Esophagus squamous epithelium (tissue), 5 donors: Measurements from ENCODE around the gene S100A7. TPM values are rescaled to one million over a fixed set of nuclear protein-coding genes. Genes with fewer than 3 reads are reported as not detected.

Experiments used
- DNase-seq: peaks from one replicate; lab custom pipeline; 2025; lab: John Stamatoyannopoulos, UW
- H3K27ac ChIP-seq, 4 donors: fragments of 200-600 bp; sonication (generic); one replicate each; pipeline ENCODE4 v1.5.1; 2016 to 2019; ENCODE audit warnings: mild to moderate bottlenecking in 1 of 4
- H3K27me3 ChIP-seq, 4 donors: fragments of 200-600 bp; sonication (generic); 1 replicate in 3 of 4; 2 replicates in 1 of 4; pipeline versions ENCODE4 v1.5.1 to v1.6.0; 2017 to 2021; ENCODE audit warnings: antibody characterized with exemption in 1 of 4
- H3K36me3 ChIP-seq, 3 donors: fragments of 200-600 bp; sonication (generic); one replicate each; pipeline ENCODE4 v1.5.1; 2016 to 2019
- H3K4me1 ChIP-seq, 3 donors: fragments of 200-600 bp; sonication (generic); one replicate each; pipeline ENCODE4 v1.5.1; 2017 to 2019
- H3K4me3 ChIP-seq, 4 donors: fragments of 200-600 bp; sonication (generic); 1 replicate in 3 of 4; 2 replicates in 1 of 4; pipeline ENCODE4 v1.5.1; 2016 to 2019; ENCODE audit warnings: mild to moderate bottlenecking in 2 of 4, moderate library complexity in 1 of 4
- H3K9me3 ChIP-seq, 3 donors: fragments of 200-600 bp; sonication (generic); one replicate each; pipeline ENCODE4 v1.5.1; 2016 to 2019
- CTCF ChIP-seq, 6 experiments: fragments of 450-650 bp in 4 of 6; fragments of 200-600 bp in 2 of 6; sonication (generic) in 2 of 6; IDR thresholded peaks; one replicate each; pipeline ENCODE4 v1.5.1; 2016 to 2019; ENCODE audit warnings: antibody characterized with exemption in 6 of 6, mild to moderate bottlenecking in 4 of 6, moderate library complexity in 4 of 6
- POLR2A ChIP-seq, 4 donors: fragments of 450-650 bp; IDR thresholded peaks; one replicate each; pipeline ENCODE4 v1.6.1; 2017; ENCODE audit warnings: antibody characterized with exemption in 4 of 4, mild to moderate bottlenecking in 4 of 4, moderate library complexity in 3 of 4
- WGBS, 2 donors: methylation state at CpG; one replicate each; pipeline ENCODE4 v1.1.5; 2018; 5-methylcytosine and 5-hydroxymethylcytosine counted together
- intact Hi-C: fragments of 100-400 bp; cut with DNase I; formaldehyde crosslinking; loops from one replicate; pipeline ENCODE4 v1.15.0; 2022
- total RNA-seq, 4 donors: library from RNA; depleted of rRNA; stranded (reverse); fragments of >200 nt; gene quantifications; one replicate each; pipeline ENCODE4 v1.1.0, GENCODE V29; 2016
- donor health status: DM: yes; HTN: yes; CAD: no.

S100A7 gene
- total RNA-seq, 4 donors from 2014 or later = 8.8 to 9,163 (median 3,171) TPM

- intact Hi-C loops = no loop called here
- peaks cover 0 to 62% (median 0%) of the 10 kb centered on the region in 4 donors for H3K27me3 ChIP-seq
- H3K9me3 ChIP-seq = no peaks in the 10 kb centered on the region
- H3K27ac ChIP-seq = no peak overlapping the region
- WGBS, 2 donors = 67% methylated on average over 1 of the region's 1 CpG
- DNase-seq = no peak
- H3K36me3 ChIP-seq = no peaks in the 10 kb centered on the region
- TF ChIP-seq CTCF (IDR thresholded peaks at IDR 0.05) = no peak
- TF ChIP-seq POLR2A (IDR thresholded peaks at IDR 0.05) = no peak
- no peaks in the 10 kb centered on the region for H3K4me1 ChIP-seq
- H3K4me3 ChIP-seq = no peak overlapping the region
These were observed 12.8 kb downstream of the S100A7 start for GRCh38 chr1:153447498-153448170.

- DNase-seq = no peak
- Histone ChIP-seq H3K27ac (no peak overlapping the region), H3K4me3 (no peak overlapping the region), H3K36me3 (no peaks in the 10 kb centered on the region), H3K4me1 (no peaks in the 10 kb centered on the region), H3K27me3 (peaks cover 0 to 44% (median 0%) of the 10 kb centered on the region in 4 donors), H3K9me3 (no peaks in the 10 kb centered on the region)
- intact Hi-C loops = no loop called here
- TF ChIP-seq CTCF (IDR thresholded peaks at IDR 0.05) = no peak
- no peak for TF ChIP-seq POLR2A (IDR thresholded peaks at IDR 0.05)
- WGBS, 2 donors = 60 to 62% methylated on average over 4 to 5 of the region's 5 CpGs
These were observed 16.4 kb downstream of the S100A7 start for GRCh38 chr1:153444078-153444477.

- no peak overlapping the region for H3K27ac ChIP-seq
- peaks cover 0 to 39% (median 0%) of the 10 kb centered on the region in 4 donors for H3K27me3 ChIP-seq
- no peak for TF ChIP-seq POLR2A (IDR thresholded peaks at IDR 0.05)
- no peak for TF ChIP-seq CTCF (IDR thresholded peaks at IDR 0.05)
- intact Hi-C loops = no loop called here
- H3K9me3 ChIP-seq = no peaks in the 10 kb centered on the region
- no peak for DNase-seq
- H3K4me1 ChIP-seq = no peaks in the 10 kb centered on the region
- H3K36me3 ChIP-seq = no peaks in the 10 kb centered on the region
- no peak overlapping the region for H3K4me3 ChIP-seq
- 60 to 90% methylated on average over 2 to 3 of the region's 4 CpGs for WGBS, 2 donors
These were observed 17.0 kb downstream of the S100A7 start for GRCh38 chr1:153443486-153443885.

- peaks cover 0 to 48% (median 0%) of the 10 kb centered on the region in 4 donors for H3K27me3 ChIP-seq
- no peak for DNase-seq
- no peaks in the 10 kb centered on the region for H3K9me3 ChIP-seq
- H3K36me3 ChIP-seq = no peaks in the 10 kb centered on the region
- no peak overlapping the region for H3K27ac ChIP-seq
- intact Hi-C loops = no loop called here
- whole genome bisulfite sequencing, 2 donors = 26 to 43% methylated on average over 8 to 9 of the region's 9 CpGs
- TF ChIP-seq CTCF (IDR thresholded peaks at IDR 0.05) = no peak
- no peak for TF ChIP-seq POLR2A (IDR thresholded peaks at IDR 0.05)
- no peaks in the 10 kb centered on the region for H3K4me1 ChIP-seq
- H3K4me3 ChIP-seq = no peak overlapping the region
These were observed 19.2 kb downstream of the S100A7 start for GRCh38 chr1:153441238-153441755.

- no peak for TF ChIP-seq POLR2A (IDR thresholded peaks at IDR 0.05)
- no peak for TF ChIP-seq CTCF (IDR thresholded peaks at IDR 0.05)
- DNase-seq = no peak
- no peak overlapping the region for H3K4me3 ChIP-seq
- H3K27ac ChIP-seq = no peak overlapping the region
- intact Hi-C loops = no loop called here
- H3K36me3 ChIP-seq = no peaks in the 10 kb centered on the region
- peaks cover 0 to 47% (median 0%) of the 10 kb centered on the region in 4 donors for H3K27me3 ChIP-seq
- no peaks in the 10 kb centered on the region for H3K4me1 ChIP-seq
- H3K9me3 ChIP-seq = no peaks in the 10 kb centered on the region
These were observed 21.2 kb downstream of the S100A7 start for GRCh38 chr1:153439273-153439672.
